Jurkat, Clone E6-1 (cell line): ENCODE measurements around the gene CARNS1.

Experiments
- DNase-seq: peaks from one replicate; pipeline ENCODE4 v3.0.0-alpha.2; 2011; ENCODE audit warnings: low read depth, low spot score
- H3K4me3 ChIP-seq: 2 replicates; pipeline ENCODE4 v1.5.1; 2011; ENCODE audit warnings: mild to moderate bottlenecking, low read length, control low read depth, moderate library complexity

CARNS1 gene

GRCh38 chr11:67436459-67437081 is 21.1 kb downstream of the CARNS1 start:
- peak; percentile 71 for DNase-seq
- peak overlapping the region; percentile 93 for H3K4me3 ChIP-seq

GRCh38 chr11:67437082-67437808 is 21.8 kb downstream of the CARNS1 start, which contains the start of gene PTPRCAP:
PTPRCAP (minus strand) TSS chr11:67437682; CDS start chr11:67437619, 63 bp downstream.
- peak within 1 kb of the TSS; percentile 93 for H3K4me3 ChIP-seq
- DNase-seq = peak; percentile 80

- peak overlapping the region; percentile 93 for H3K4me3 ChIP-seq
- DNase-seq = no peak
Observed at GRCh38 chr11:67437809-67438157, 22.3 kb downstream of the CARNS1 start.

- peak; percentile 49 for DNase-seq
- peak overlapping the region; percentile 93 for H3K4me3 ChIP-seq
Observed at GRCh38 chr11:67438158-67438902, 22.9 kb downstream of the CARNS1 start.

GRCh38 chr11:67439321-67440228 is 24.1 kb downstream of the CARNS1 start:
- H3K4me3 ChIP-seq = peak overlapping the region; percentile 93
- DNase-seq = peak; percentile 32

GRCh38 chr11:67440229-67441097 is 25.0 kb downstream of the CARNS1 start:
- H3K4me3 ChIP-seq = peak overlapping the region; percentile 93
- no peak for DNase-seq

GRCh38 chr11:67441098-67441563 is 25.7 kb downstream of the CARNS1 start:
- DNase-seq = no peak
- no peak overlapping the region for H3K4me3 ChIP-seq

GRCh38 chr11:67441731-67442351 is 26.4 kb downstream of the CARNS1 start:
- no peak overlapping the region for H3K4me3 ChIP-seq
- DNase-seq = no peak

GRCh38 chr11:67442504-67443404 is 27.3 kb downstream of the CARNS1 start:
- DNase-seq = no peak
- no peak overlapping the region for H3K4me3 ChIP-seq

GRCh38 chr11:67445515-67445914 is 30.0 kb downstream of the CARNS1 start:
- DNase-seq = no peak
- H3K4me3 ChIP-seq = no peak overlapping the region

GRCh38 chr11:67448220-67448609 is 32.7 kb downstream of the CARNS1 start:
- no peak for DNase-seq
- H3K4me3 ChIP-seq = no peak overlapping the region

GRCh38 chr11:67449116-67449844 is 33.8 kb downstream of the CARNS1 start:
- DNase-seq = no peak

GRCh38 chr11:67450796-67451657 is 35.5 kb downstream of the CARNS1 start:
- no peak overlapping the region for H3K4me3 ChIP-seq
- no peak for DNase-seq

More at GRCh38 chr11:67449116-67449844, 33.8 kb downstream of the CARNS1 start:
- H3K4me3 ChIP-seq = no peak overlapping the region

GRCh38 chr11:67451658-67451976 is 36.1 kb downstream of the CARNS1 start:
- H3K4me3 ChIP-seq = no peak overlapping the region
- DNase-seq = no peak
